Erythroblast (primary cell): Measurements from ENCODE around the gene COG5.

ENCODE experiments used
- GATA1 ChIP-seq: IDR thresholded peaks from 2 replicates; pipeline ENCODE4 v1.6.1; 2011; ENCODE audit warnings: low read depth, mild to moderate bottlenecking, control low read depth, low read length, moderate library complexity
- POLR2A ChIP-seq: IDR thresholded peaks from 2 replicates; pipeline ENCODE4 v1.6.1; 2011; ENCODE audit warnings: mild to moderate bottlenecking, low read length

DNA sequence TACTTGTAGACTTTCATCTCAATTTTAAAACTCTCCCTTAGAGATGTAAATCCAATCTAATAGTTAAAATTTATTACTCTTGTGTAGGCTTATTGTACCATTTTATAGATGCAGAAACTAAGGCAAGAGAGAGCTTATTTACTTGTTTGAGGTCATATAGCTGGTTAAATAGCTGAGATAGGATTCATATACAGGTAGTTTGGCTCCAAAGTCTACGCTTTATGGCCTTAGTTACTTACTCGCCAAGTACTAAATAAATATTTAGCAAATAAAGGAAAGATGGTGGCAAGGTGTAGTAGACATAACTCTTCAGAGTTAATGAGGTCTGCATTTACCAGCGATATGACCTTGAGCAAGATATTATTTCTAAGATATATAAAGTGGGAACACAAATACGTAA, 308.1 kb downstream of the COG5 start:
- TF ChIP-seq POLR2A (no peak), GATA1 (no peak)
